Measurements from ENCODE around the gene EXOC5.

The EXOC5 gene

GRCh38 chr14:57153286-57153685 is 115.4 kb downstream of the EXOC5 start:
- DNase-seq = no peak
